Breast epithelium (tissue), 4 donors: ENCODE results near the gene ATAD3A. TPM values are rescaled to one million over a fixed set of nuclear protein-coding genes. Genes with fewer than 3 reads are reported as not detected.

ENCODE experiments used
- DNase-seq, 2 donors: peaks; one replicate each; pipeline ENCODE4 v3.0.0-alpha.2; 2019; ENCODE audit warnings: low spot score in 2 of 2
- H3K27ac ChIP-seq, 2 donors: fragments of 200-600 bp; sonication (generic) in 1 of 2; one replicate each; pipeline ENCODE4 v1.5.1; 2016 to 2019; ENCODE audit warnings: mild to moderate bottlenecking in 1 of 2
- H3K27me3 ChIP-seq, 2 donors: fragments of 200-600 bp; sonication (generic) in 1 of 2; one replicate each; pipeline versions ENCODE4 v1.5.1 to v1.6.0; 2017 to 2019; ENCODE audit warnings: control low read depth in 1 of 2, mild to moderate bottlenecking in 1 of 2
- H3K36me3 ChIP-seq: fragments of 200-600 bp; one replicate; pipeline ENCODE4 v1.5.1; 2019
- H3K4me1 ChIP-seq, 2 donors: fragments of 200-600 bp; sonication (generic); one replicate each; pipeline ENCODE4 v1.5.1; 2016 to 2019; ENCODE audit warnings: control low read depth in 1 of 2
- H3K4me3 ChIP-seq, 3 donors: fragments of 200-600 bp; sonication (generic); 1 replicate in 2 of 3; 2 replicates in 1 of 3; pipeline ENCODE4 v1.5.1; 2016 to 2019; ENCODE audit warnings: mild to moderate bottlenecking in 3 of 3, moderate library complexity in 2 of 3
- H3K9me3 ChIP-seq, 2 donors: fragments of 200-600 bp; sonication (generic) in 1 of 2; one replicate each; pipeline ENCODE4 v1.5.1; 2016 to 2019; ENCODE audit warnings: control low read depth in 1 of 2
- POLR2A ChIP-seq: fragments of 450-650 bp; IDR thresholded peaks from one replicate; pipeline ENCODE4 v1.6.1; 2016; ENCODE audit warnings: antibody characterized with exemption, mild to moderate bottlenecking, moderate library complexity
- POLR2AphosphoS5 ChIP-seq, 3 donors: sonication (generic); formaldehyde crosslinking; IDR thresholded peaks; one replicate each; pipeline ENCODE4 v1.6.1; 2017; ENCODE audit warnings: antibody characterized with exemption in 3 of 3
- intact Hi-C: fragments of 100-400 bp; cut with DNase I; formaldehyde crosslinking; loops from one replicate; pipeline ENCODE4 v1.15.1; 2023; ENCODE audit warnings: low total_unique reads
- total RNA-seq, 3 donors: library from RNA; depleted of rRNA; stranded (reverse); fragments of >200 nt; gene quantifications; one replicate each; pipeline ENCODE4 v1.1.0, GENCODE V29; 2016
- TF ChIP-seq, protein P1 (sequence below), 3 donors: fragments of 450-650 bp; IDR thresholded peaks; one replicate each; pipeline ENCODE4 v1.5.1; 2016 to 2017; ENCODE audit warnings: antibody characterized with exemption in 3 of 3, mild to moderate bottlenecking in 3 of 3, moderate library complexity in 3 of 3

The ATAD3A gene
- total RNA-seq, 3 donors from 2014 or later, result 14.9 to 22.3 (median 15.5) TPM

DNA sequence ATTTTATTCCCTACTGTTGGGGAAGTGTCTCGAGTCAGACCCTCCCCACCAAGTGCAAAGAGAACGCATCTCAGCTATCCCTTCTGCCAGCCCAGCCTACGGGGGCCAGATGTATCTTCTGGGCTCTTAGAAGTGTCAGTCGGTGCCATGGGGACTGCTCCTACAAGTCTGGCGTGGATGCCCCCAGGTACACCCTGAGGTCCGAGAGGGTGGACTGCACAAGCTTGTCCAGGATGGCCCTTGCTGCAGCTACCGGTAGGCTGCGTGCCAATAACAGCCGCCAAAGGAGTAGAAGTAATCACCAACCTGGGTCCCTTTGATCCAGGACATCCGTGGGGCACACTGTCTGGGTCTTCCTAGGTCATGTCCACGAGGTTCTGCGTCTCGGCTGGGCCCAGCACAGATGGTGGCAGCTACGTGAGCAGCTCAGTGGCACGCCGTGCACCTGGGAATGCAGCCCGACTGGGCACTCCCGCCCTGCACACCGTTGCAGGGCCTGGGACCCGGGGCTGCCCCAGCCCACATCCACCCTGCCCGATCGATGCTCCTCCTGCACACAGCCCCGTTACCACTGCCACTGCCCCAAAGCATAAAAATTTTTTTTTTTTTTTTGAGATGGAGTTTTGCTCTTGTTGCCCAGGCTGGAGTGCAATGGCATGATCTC lies 71.5 kb downstream of the ATAD3A start:
- Histone ChIP-seq H3K36me3 (no peaks in the 10 kb centered on the region), H3K27me3 (peaks cover 0 to 12% of the 10 kb centered on the region in 2 donors), H3K4me3 (no peak overlapping the region), H3K4me1 (no peaks in the 10 kb centered on the region), H3K9me3 (no peaks in the 10 kb centered on the region), H3K27ac (no peak overlapping the region)
- TF ChIP-seq POLR2AphosphoS5 (IDR thresholded peaks at IDR 0.05), result no peak
- TF ChIP-seq POLR2A, result no peak
- TF ChIP-seq, protein P1, sequence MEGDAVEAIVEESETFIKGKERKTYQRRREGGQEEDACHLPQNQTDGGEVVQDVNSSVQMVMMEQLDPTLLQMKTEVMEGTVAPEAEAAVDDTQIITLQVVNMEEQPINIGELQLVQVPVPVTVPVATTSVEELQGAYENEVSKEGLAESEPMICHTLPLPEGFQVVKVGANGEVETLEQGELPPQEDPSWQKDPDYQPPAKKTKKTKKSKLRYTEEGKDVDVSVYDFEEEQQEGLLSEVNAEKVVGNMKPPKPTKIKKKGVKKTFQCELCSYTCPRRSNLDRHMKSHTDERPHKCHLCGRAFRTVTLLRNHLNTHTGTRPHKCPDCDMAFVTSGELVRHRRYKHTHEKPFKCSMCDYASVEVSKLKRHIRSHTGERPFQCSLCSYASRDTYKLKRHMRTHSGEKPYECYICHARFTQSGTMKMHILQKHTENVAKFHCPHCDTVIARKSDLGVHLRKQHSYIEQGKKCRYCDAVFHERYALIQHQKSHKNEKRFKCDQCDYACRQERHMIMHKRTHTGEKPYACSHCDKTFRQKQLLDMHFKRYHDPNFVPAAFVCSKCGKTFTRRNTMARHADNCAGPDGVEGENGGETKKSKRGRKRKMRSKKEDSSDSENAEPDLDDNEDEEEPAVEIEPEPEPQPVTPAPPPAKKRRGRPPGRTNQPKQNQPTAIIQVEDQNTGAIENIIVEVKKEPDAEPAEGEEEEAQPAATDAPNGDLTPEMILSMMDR (IDR thresholded peaks at IDR 0.05), result no peak
- no peak for DNase-seq
- intact Hi-C loops, result no loop called here

Other genes with a start within 250 kb of the ATAD3A start
- gene UBE2J2, start 238.3 kb upstream of the ATAD3A start, total RNA-seq, result 10 to 100 TPM; 37.0 to 39.8 (median 37.4) TPM
- gene SCNN1D, start 231.7 kb upstream of the ATAD3A start, total RNA-seq, result 1 to 10 TPM in 2 of 3 donors, under 1 TPM in 1; 0.96 to 5.2 (median 4.7) TPM
- 10 to 100 TPM; 19.7 to 33.4 (median 26.9) TPM for gene ACAP3, start 204.2 kb upstream of the ATAD3A start, total RNA-seq
- gene PUSL1, start 203.6 kb upstream of the ATAD3A start, total RNA-seq, result 10 to 100 TPM; 16.0 to 27.5 (median 22.0) TPM
- gene INTS11, start 187.5 kb upstream of the ATAD3A start, total RNA-seq, result 100 to 1,000 TPM in 2 of 3 donors, 10 to 100 TPM in 1; 68.6 to 125 (median 119) TPM
- 10 to 100 TPM in 2 of 3 donors, 1 to 10 TPM in 1; 9.0 to 16.4 (median 13.4) TPM for gene CPTP, start 187.4 kb upstream of the ATAD3A start, total RNA-seq
- under 1 TPM in 2 of 3 donors, not detected in 1; 0.16 to 0.33 TPM for gene TAS1R3, start 180.9 kb upstream of the ATAD3A start, total RNA-seq
- gene DVL1, start 162.7 kb upstream of the ATAD3A start, total RNA-seq, result 10 to 100 TPM; 55.2 to 70.1 (median 55.2) TPM
- 100 to 1,000 TPM in 1 of 3 donors, 10 to 100 TPM in 2; 93.4 to 308 (median 99.8) TPM for gene MXRA8, start 153.6 kb upstream of the ATAD3A start, total RNA-seq
- 100 to 1,000 TPM in 1 of 3 donors, 10 to 100 TPM in 2; 91.3 to 116 (median 99.6) TPM for gene AURKAIP1, start 137.0 kb upstream of the ATAD3A start, total RNA-seq
- 100 to 1,000 TPM; 170 to 325 (median 285) TPM for gene CCNL2, start 112.8 kb upstream of the ATAD3A start, total RNA-seq
- gene MRPL20, start 104.9 kb upstream of the ATAD3A start, total RNA-seq, result 100 to 1,000 TPM; 127 to 149 (median 147) TPM
- 10 to 100 TPM; 10.2 to 16.0 (median 12.2) TPM for gene ANKRD65, start 90.9 kb upstream of the ATAD3A start, total RNA-seq
- gene VWA1, start 76.5 kb upstream of the ATAD3A start, total RNA-seq, result 10 to 100 TPM; 13.0 to 44.8 (median 35.7) TPM
- gene ATAD3C, start 62.5 kb upstream of the ATAD3A start, total RNA-seq, result 1 to 10 TPM; 1.9 to 8.5 (median 4.3) TPM
- 10 to 100 TPM in 2 of 3 donors, 1 to 10 TPM in 1; 9.9 to 22.9 (median 22.4) TPM for gene ATAD3B, start 40.4 kb upstream of the ATAD3A start, total RNA-seq
- gene TMEM240, start 28.5 kb downstream of the ATAD3A start, total RNA-seq, result 1 to 10 TPM; 3.5 to 8.8 (median 3.8) TPM
- 100 to 1,000 TPM; 100 to 125 (median 114) TPM for gene SSU72, start 62.7 kb downstream of the ATAD3A start, total RNA-seq
- 1 to 10 TPM in 1 of 3 donors, under 1 TPM in 2; 0.48 to 2.9 (median 0.98) TPM for gene FNDC10, start 88.0 kb downstream of the ATAD3A start, total RNA-seq
- 10 to 100 TPM; 32.0 to 69.5 (median 48.9) TPM for gene MIB2, start 103.3 kb downstream of the ATAD3A start, total RNA-seq
- gene MMP23B, start 120.0 kb downstream of the ATAD3A start, total RNA-seq, result 10 to 100 TPM in 1 of 3 donors, 1 to 10 TPM in 2; 2.7 to 15.5 (median 7.5) TPM
- 10 to 100 TPM; 17.4 to 30.3 (median 26.2) TPM for gene CDK11B, start 146.8 kb downstream of the ATAD3A start, total RNA-seq
- 10 to 100 TPM; 37.3 to 96.4 (median 45.6) TPM for gene SLC35E2B, start 180.6 kb downstream of the ATAD3A start, total RNA-seq
- gene CDK11A, start 212.2 kb downstream of the ATAD3A start, total RNA-seq, result 10 to 100 TPM; 27.8 to 51.8 (median 41.6) TPM